GM23338 (cell line): ENCODE measurements around the gene ZXDC.

ENCODE experiments used
- EZH2 ChIP-seq: fragments of 200-600 bp; sonication (generic); IDR thresholded peaks from one replicate; pipeline ENCODE4 v1.8.0; 2017; ENCODE audit warnings: antibody characterized with exemption, mild to moderate bottlenecking, low read depth; ENCODE audit not compliant: unreplicated experiment
- EZH2phosphoT487 ChIP-seq: fragments of 200-600 bp; sonication (generic); IDR thresholded peaks from one replicate; pipeline ENCODE4 v1.8.1; 2018; ENCODE audit warnings: antibody characterized with exemption; ENCODE audit not compliant: unreplicated experiment
- JUNB ChIP-seq: IDR thresholded peaks from one replicate; pipeline ENCODE4 v1.6.1; 2016; ENCODE audit warnings: antibody characterized with exemption; ENCODE audit not compliant: unreplicated experiment
- NANOG ChIP-seq: IDR thresholded peaks from 2 replicates; pipeline ENCODE4 v1.6.1; 2016; ENCODE audit warnings: antibody characterized with exemption, borderline replicate concordance
- POLR2AphosphoS5 ChIP-seq: IDR thresholded peaks from 2 replicates; pipeline ENCODE4 v1.6.1; 2016; ENCODE audit warnings: antibody characterized with exemption, low read depth
- ZNF114 ChIP-seq: fragments of 250-450 bp; sonication (Bioruptor Pico); IDR thresholded peaks from 2 replicates; pipeline ENCODE4 v1.5.0; 2020; ENCODE audit warnings: mild to moderate bottlenecking, moderate library complexity
- TF ChIP-seq, protein P1 (sequence below), 2 experiments: fragments of 200-600 bp in 1 of 2; sonication (generic) in 1 of 2; conservative IDR thresholded peaks; 2 replicates each; pipeline versions ENCODE4 v1.5.1 to v1.6.1; 2016 to 2017; ENCODE audit warnings: antibody characterized with exemption in 2 of 2, low read depth in 2 of 2, mild to moderate bottlenecking in 2 of 2, moderate library complexity in 1 of 2
- TF ChIP-seq, protein P2 (sequence below): IDR thresholded peaks from one replicate; pipeline ENCODE4 v1.6.1; 2018; ENCODE audit warnings: antibody characterized with exemption; ENCODE audit not compliant: unreplicated experiment
- TF ChIP-seq, protein P3 (sequence below): IDR thresholded peaks from 2 replicates; pipeline ENCODE4 v1.6.1; 2016; ENCODE audit warnings: antibody characterized with exemption

DNA sequence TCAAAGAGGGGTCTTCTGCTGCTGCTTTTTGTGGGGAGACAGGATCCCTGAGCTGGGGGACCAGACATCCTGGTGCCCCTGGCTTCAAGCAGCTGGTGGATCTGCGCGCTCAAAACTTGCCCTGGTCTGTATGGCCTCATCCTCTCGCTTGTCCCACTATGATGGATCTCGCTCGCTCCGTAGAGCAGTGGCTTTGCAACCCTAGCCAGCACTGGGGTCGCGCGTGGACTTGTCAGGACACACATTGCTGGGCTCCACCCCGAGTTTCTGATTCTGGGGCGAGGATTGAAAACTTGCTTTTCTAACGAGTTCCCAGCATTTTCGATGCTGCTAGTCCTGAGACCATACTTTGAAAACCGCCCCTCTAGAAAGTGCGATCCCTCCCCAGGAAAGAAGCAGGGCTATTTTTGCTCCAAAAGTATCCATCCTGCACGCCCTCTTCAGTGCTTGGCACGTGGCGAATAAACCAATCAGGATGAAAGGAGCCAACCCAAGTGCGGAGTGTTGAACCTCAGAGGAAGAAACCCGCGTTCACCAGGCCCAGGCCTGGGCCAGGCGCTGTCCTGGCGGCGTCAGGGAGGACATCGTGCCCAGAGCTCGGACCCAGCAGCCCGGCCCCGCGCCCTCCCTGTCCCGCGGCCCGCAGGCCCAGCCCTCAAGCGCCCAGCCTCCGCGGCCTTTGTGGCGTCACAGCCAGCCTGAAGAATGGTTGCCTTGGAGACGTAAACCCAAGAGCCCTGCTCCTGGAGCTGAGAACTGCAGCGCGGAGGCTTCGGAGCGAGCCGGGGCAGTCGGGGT lies 81.3 kb downstream of the ZXDC start, which contains the start of gene CFAP100:
- TF ChIP-seq, protein P1, sequence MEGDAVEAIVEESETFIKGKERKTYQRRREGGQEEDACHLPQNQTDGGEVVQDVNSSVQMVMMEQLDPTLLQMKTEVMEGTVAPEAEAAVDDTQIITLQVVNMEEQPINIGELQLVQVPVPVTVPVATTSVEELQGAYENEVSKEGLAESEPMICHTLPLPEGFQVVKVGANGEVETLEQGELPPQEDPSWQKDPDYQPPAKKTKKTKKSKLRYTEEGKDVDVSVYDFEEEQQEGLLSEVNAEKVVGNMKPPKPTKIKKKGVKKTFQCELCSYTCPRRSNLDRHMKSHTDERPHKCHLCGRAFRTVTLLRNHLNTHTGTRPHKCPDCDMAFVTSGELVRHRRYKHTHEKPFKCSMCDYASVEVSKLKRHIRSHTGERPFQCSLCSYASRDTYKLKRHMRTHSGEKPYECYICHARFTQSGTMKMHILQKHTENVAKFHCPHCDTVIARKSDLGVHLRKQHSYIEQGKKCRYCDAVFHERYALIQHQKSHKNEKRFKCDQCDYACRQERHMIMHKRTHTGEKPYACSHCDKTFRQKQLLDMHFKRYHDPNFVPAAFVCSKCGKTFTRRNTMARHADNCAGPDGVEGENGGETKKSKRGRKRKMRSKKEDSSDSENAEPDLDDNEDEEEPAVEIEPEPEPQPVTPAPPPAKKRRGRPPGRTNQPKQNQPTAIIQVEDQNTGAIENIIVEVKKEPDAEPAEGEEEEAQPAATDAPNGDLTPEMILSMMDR (conservative IDR thresholded peaks at IDR 0.05; ENCODE audit: low read depth in 2 of 2): no peak
- TF ChIP-seq EZH2: no peak
- TF ChIP-seq, protein P2, sequence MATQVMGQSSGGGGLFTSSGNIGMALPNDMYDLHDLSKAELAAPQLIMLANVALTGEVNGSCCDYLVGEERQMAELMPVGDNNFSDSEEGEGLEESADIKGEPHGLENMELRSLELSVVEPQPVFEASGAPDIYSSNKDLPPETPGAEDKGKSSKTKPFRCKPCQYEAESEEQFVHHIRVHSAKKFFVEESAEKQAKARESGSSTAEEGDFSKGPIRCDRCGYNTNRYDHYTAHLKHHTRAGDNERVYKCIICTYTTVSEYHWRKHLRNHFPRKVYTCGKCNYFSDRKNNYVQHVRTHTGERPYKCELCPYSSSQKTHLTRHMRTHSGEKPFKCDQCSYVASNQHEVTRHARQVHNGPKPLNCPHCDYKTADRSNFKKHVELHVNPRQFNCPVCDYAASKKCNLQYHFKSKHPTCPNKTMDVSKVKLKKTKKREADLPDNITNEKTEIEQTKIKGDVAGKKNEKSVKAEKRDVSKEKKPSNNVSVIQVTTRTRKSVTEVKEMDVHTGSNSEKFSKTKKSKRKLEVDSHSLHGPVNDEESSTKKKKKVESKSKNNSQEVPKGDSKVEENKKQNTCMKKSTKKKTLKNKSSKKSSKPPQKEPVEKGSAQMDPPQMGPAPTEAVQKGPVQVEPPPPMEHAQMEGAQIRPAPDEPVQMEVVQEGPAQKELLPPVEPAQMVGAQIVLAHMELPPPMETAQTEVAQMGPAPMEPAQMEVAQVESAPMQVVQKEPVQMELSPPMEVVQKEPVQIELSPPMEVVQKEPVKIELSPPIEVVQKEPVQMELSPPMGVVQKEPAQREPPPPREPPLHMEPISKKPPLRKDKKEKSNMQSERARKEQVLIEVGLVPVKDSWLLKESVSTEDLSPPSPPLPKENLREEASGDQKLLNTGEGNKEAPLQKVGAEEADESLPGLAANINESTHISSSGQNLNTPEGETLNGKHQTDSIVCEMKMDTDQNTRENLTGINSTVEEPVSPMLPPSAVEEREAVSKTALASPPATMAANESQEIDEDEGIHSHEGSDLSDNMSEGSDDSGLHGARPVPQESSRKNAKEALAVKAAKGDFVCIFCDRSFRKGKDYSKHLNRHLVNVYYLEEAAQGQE: no peak
- no peak for TF ChIP-seq POLR2AphosphoS5
- no peak for TF ChIP-seq EZH2phosphoT487
- TF ChIP-seq JUNB: no peak
- no peak for TF ChIP-seq ZNF114 (CRISPR knock-in tag)
- TF ChIP-seq, protein P3, sequence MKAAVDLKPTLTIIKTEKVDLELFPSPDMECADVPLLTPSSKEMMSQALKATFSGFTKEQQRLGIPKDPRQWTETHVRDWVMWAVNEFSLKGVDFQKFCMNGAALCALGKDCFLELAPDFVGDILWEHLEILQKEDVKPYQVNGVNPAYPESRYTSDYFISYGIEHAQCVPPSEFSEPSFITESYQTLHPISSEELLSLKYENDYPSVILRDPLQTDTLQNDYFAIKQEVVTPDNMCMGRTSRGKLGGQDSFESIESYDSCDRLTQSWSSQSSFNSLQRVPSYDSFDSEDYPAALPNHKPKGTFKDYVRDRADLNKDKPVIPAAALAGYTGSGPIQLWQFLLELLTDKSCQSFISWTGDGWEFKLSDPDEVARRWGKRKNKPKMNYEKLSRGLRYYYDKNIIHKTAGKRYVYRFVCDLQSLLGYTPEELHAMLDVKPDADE: no peak
- no peak for TF ChIP-seq NANOG
